ENCODE data around the gene OLIG2.
A peak's percentile ranks its signal among the peaks of the same experiment; 100 is the strongest.

The OLIG2 gene

DNA sequence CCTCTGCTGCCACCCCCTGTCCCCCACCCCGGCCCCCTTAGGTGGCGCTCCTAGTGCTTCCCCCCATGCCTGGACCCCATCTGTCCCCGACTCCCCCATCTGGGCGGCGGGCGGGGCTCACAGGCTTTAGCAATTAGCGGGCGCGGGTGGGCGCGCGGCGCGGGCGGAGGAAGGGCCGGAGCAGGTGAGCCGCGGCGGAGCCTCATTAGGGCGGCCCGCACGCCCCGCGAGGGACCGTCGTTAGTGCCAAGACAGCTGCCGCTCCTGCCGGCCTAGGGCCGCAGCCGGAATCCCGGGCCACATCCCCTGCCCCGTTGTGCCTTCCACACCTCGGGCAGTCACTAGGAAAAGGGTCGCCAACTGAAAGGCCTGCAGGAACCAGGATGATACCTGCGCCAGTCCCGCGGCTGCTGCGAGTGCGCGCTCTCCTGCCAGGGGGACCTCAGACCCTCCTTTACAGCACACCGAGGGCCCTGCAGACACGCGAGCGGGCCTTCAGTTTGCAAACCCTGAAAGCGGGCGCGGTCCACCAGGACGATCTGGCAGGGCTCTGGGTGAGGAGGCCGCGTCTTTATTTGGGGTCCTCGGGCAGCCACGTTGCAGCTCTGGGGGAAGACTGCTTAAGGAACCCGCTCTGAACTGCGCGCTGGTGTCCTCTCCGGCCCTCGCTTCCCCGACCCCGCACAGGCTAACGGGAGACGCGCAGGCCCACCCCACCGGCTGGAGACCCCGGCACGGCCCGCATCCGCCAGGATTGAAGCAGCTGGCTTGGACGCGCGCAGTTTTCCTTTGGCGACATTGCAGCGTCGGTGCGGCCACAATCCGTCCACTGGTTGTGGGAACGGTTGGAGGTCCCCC lies 7.6 kb downstream of the OLIG2 start:
- no peak for DNase-seq (ENCODE audit: low spot score)

DNA sequence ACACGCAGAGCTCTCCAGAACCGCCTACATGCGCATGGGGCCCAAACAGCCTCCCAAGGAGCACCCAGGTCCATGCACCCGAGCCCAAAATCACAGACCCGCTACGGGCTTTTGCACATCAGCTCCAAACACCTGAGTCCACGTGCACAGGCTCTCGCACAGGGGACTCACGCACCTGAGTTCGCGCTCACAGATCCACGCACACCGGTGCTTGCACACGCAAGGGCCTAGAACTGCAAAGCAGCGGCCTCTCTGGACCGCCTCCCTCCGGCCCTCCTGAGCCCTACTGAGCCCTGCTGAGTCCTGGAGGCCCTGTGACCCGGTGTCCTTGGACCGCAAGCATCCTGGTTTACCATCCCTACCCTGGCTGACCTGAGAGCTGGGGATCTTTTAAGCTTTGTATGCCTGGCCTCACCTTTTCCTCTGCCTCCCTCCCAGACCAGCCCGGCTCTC lies 8.3 kb downstream of the OLIG2 start:
- no peak for DNase-seq (ENCODE audit: low spot score)

DNA sequence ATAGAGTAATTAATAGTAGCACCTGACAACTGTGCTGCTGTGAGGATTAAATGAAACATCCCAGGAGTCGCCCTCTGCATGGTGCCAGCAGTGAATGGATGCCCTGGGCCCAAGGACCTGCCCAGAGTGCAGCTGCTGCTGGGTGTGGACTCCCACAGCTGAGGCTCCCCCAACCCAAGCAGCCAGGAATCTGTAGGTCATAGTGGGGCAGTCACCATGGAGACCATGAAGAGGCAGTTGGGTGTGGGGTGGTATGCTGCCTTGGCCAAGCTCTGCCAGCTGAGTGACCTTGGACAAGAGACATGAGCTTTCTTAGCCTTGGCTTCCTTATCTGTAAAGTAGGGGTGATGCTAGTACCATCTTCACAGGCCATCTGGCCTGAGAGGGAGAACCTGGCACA lies 9.4 kb downstream of the OLIG2 start:
- no peak for DNase-seq (ENCODE audit: low spot score)

DNA sequence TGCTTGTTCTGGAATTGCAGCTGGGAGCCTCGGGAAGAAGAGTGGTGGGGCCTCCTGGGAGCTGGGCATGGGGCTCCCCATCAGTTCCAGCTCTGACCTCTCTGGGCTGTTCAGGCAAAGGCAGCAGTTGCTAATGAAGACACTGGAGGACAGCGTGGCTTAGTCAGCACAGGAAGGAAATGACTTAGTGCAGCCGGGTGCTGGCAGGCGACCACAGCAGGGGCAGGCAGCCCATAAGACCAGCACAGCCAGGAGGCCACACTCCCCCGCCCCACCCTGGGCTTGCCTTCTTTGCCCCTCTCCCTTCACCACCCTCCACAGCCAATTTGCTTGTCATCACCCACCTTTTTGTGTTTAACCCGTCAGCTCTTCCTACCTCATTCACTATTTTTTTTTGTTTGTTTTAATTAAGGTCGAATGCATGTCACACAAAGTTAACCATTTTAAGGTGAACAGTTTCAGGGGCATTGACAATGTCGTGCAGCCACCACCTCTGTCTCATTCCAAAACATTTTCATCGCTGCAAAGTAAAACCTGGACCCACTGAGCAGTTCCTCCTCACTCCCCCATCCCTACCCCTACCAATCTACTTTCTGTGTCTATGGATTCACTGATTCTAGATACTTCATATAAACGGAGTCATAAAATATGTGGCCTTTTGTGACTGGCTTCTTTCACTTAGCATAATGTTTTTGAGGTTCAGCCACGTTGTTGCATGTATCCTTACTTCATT lies 10.9 kb downstream of the OLIG2 start:
- DNase-seq (ENCODE audit: low spot score): no peak

DNA sequence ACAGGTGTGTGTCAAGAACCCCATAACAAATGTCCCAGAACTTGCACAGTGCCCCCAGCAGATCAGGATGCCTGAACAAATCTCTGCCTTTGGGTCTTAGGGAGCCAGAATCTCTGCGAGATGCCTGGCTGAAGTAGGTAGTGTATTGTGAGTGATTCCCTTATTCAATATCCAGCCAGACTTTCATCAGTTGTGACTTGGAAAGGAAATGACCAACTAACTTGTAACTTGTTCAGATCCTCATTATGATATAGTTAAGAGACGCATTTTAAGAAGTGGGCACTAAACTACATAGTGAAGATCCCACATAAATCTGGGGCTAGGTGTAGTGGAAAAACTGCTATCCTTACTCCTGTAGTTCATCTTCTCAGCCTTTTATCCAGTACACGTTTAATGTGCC lies 11.8 kb downstream of the OLIG2 start:
- DNase-seq (ENCODE audit: low spot score): no peak

DNA sequence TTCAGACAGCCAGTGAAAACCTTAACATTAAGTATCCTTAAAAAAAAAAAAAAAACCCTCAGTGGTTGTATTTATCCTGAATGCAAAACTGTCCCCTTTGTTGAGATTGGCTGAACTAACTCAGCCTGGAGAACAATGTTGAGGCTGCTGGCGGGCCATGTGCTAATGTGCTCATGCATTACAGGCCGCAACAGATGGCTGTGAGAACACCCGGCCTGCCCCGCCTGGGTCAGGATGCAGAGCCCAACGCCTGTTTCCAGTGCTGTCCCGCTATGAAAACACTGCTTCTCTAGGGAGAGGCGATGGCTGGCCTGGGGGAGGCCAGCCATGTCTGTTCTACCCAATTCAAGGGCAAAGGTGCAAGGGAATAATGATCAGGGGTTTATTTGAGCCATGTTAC lies 13.8 kb downstream of the OLIG2 start:
- DNase-seq (ENCODE audit: low spot score): no peak

DNA sequence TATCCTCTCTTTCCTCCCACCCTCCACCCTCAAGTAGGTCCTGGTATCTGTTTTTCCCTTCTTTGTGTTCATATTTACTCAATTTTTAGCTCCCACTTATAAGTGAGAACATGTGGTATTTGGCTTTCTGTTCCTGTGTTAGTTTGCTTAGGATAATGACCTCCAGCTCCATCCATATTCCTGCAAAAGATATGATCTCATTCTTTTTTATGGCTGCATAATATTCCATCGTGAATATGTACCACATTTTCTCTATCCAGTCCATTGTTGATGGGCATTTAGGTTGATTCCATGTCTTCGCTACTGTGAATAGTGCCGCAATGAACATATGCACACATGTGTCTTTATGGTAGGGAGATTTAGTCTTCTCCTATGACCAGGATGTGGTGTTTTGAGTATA lies 14.5 kb downstream of the OLIG2 start:
- no peak for DNase-seq (ENCODE audit: low spot score)

DNA sequence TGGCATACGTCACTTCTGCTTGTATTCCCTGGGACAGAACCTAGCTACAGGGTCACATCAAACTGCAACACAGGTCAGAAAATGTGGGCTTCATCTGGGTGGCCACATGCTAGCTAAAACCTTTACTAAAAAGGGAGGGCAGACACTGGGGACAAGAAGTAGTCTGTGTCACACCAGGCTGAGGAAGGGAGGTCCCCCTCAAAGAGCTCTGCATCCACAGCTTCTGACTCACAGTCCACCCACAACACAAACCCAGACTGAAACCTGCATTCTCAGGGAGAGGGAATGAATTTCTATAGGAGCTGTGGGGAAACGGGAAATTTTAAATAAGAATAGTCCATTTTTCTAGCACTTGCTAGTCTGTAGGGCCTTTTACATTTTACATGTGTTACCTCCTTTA lies 16.2 kb downstream of the OLIG2 start:
- no peak for DNase-seq (ENCODE audit: low spot score)

DNA sequence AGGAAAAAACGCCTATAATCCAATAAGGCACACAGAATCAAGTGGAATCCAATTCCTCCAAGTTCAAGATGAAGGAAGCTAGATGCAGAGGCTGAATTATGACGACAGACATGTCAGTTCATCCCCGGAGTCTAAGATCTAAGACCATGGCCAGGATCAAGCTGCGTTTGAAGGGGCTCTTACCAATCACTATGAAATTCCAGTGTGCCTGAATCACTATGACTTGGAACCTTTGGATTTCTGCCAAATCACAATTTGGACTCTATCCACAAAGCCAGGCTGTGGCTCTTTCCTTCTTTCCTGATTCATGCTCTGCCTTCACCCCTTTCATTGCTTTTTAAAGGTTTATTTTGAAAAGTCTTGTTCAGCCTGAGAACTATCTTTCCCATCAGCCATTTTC lies 17.1 kb downstream of the OLIG2 start:
- no peak for DNase-seq (ENCODE audit: low spot score)

DNA sequence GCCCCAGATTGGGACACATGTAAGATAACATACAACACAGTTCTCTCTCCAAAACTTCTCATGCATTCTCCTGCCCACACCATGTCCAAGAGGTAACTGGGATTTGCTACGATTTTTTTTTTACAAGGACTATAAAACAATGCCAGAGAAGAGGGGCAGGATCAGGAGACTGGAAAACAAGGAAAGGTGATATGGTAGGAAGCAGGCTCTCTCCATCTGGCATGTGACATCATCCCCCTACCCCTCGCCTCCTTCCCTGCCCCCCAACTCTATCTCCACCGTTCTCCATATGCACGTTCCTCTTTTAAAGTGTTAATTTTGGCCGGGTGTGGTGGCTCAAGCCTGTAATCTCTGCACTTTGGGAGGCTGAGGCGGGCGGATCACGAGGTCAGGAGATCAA lies 20.7 kb downstream of the OLIG2 start:
- DNase-seq (ENCODE audit: low spot score): no peak

DNA sequence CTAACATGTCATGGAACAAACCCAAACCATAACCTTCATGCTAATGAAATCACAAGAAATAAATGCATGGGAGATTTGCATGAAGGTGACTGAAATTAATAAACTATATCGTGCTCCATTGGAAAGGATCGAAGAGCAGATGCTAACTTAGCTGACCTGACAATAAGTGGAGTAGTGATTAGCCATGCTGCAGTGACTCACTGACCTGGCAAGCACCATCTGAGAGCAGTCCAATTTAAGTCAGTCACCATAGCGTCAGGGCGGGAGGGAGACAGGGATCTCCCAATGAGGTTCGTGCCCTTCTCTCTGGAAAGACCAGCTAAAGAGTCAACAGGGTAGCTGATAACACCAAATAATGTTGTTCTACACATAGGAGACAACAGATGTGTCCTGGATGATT lies 21.5 kb downstream of the OLIG2 start:
- no peak for DNase-seq (ENCODE audit: low spot score)

DNA sequence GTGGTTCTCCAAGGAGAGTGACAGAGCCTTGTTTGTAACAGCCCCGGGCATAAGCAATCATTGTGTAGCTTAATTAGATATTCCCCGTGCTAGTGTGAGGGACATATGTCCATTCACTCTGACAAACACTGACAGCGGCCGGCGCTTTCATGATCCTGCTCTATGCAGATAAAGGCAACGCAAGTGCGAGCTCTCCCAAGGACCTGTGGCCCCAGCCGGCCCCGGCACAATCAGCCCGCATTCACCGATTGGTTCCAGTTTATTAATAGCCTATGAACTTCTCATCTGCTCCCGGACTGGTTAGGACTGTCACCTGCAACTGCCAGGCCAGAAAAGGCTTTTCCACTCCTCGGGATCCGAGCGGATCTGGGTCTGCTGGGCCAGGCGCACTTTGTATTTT lies 26.2 kb downstream of the OLIG2 start:
- no peak for DNase-seq (ENCODE audit: low spot score)

DNA sequence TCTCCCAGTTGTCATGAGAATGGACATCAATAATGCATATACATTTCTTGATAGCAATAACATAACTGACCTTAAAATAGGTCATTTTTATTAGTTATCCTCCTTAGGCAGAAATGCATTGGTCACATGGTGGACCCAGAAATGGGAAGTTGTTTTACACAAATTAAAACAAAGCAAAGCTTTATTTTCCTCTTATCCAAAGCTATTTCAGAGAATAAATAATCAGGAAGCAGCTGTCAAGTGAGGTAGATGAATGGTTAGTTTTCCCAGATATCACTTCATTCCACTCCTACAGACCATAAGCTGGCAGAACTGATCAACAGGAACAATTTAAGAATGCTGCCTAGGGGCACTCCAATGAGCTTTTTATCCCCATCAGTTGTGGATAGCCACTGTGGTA lies 28.2 kb downstream of the OLIG2 start:
- DNase-seq (ENCODE audit: low spot score): no peak

DNA sequence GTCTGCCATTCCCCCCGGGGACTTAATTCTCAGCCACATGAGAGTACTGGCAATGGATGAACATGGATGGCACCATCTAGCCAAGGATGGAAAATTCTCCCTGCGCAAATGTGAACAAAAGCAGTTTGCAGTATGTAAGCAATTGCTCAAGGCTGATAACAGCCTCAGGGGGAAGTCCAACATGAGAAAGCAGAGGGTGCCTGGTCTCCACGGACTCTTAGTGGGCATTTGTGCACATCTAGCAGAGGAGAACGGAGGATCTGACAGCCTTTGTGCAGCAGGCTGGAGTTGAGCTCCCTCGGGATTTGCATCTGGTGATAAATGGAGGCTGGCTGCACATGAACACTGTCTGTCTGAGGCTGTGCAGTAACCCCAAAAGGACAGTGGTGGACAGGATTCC lies 30.3 kb downstream of the OLIG2 start:
- no peak for DNase-seq (ENCODE audit: low spot score)

DNA sequence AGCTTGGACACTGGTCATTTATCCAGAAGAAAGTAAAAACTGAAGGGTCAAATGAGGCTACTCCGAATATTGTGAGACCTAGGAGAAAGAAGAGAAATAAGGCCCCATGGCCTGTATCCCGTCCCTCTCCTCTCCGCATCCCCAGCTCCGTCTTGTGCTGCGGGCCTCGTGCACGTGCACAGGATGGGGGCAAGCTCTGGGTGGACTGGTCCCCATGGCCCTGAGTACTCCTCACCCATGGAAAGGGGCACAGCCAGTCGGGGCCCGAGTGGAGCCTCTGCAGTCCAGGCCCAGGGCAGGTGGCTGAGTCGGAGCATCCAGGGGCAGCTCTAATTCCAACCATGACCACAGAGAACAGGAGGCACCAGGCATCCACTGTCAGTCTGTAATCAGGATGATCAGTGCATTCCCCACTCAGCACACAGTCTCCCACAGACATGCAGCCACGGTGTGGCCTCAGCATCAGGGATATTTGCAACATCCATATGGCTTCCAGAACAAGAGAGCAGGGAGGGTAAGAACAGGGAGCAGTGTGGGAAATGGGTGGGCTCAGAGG lies 31.7 kb downstream of the OLIG2 start:
- DNase-seq (ENCODE audit: low spot score): no peak

DNA sequence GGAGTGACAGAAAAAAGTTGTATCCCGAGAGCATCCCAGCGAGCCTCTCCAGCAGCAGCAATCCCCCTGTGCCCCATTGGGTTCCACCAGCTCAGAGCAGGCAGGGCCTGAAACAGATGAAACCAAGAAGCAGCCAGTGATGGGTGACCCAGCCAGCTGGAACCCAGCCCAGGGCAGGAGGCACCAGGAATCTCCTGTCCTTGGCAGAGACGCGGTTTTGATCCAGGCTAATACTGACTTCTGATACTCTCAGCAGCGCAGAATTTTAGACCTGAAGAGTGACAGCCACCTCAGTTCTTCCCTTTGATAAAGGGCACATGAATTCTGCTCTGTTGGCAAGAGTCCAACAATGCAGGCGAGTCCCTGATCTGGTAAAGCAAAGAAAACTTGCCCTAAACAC lies 32.8 kb downstream of the OLIG2 start:
- peak; percentile 42 for DNase-seq (ENCODE audit: low spot score)

DNA sequence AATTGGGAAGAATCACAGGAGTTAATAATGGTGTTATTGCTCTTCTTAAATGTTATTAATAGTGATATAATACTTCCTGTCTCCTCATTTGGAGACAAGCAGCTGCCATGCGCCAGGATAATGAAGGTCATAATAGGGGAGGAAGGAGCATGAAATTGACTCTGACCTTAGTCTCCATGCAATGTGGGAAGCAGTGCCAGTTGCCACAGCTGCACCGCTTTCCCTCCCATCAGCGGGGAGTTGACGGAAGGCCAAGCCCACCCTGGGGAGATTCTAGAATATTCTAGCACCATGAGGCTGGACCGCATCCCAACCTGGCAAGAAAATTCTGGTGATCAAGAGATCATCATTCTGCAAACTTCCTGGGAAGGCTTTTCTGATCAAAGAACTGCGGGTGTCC lies 33.2 kb downstream of the OLIG2 start:
- DNase-seq (ENCODE audit: low spot score): no peak

DNA sequence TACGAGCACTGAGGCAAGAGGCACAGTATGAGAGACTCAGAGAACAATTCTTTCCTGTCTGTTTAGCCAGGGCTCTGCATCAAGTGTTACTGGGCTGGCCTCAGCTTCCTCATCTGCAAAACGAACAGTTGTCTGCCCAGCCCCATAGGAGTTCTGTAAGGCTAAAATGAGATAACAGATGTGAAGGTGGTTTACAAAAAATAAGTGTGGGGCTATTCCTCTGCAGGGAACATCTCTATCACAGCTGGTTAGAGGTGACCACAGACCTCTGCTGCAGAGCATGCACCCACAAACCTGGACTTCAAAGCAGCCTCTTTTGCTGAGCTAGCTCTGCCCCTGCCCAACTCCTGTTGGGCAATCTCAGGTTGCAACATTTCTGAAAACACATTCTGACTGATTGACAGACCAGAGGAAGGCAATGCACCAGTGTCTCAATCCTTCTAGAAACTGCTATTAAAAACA lies 33.7 kb downstream of the OLIG2 start:
- no peak for DNase-seq (ENCODE audit: low spot score)

DNA sequence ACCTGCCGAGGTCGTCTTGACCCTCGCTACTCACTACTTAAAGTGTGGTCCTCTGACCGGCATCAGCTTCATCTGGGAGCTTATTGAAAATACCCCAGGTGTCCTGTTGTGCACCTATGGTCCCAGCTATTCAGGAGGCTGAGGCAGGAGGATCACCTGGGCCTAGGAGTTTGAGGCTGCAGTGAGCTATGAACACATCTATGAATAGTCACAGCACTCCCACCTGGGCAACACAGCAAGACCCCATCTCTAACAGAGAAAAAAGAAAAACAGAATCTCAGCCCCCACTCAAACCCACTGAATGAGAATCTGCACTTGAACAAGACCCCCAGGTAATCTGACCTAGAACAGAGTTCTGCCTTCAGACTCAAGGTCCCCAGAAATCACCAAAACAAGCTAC lies 35.5 kb downstream of the OLIG2 start:
- no peak for DNase-seq (ENCODE audit: low spot score)

DNA sequence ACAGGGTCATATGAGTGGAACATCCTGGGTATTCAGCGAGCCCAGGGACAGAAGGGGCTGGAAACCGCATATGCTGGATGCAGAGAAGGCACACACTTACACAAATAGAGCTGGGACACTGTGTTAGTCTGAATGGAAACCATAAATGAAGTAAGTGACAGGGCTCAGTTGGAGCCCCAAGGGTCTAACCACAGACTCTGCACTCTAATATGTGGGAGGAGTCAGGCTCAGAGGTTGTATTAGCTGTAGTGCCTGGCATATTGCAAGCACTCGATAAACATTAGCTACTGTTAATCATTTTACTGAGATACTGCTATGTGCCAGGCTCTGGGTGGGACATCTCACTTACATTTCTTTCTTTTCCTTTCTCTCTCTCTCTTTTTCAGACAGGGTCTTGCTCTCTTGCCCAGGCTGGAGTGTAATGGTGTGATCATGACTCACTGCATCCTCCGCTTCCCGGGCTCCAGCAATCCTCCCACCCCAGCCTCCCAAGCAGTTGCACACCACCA lies 37.7 kb downstream of the OLIG2 start:
- peak; percentile 46 for DNase-seq (ENCODE audit: low spot score)

DNA sequence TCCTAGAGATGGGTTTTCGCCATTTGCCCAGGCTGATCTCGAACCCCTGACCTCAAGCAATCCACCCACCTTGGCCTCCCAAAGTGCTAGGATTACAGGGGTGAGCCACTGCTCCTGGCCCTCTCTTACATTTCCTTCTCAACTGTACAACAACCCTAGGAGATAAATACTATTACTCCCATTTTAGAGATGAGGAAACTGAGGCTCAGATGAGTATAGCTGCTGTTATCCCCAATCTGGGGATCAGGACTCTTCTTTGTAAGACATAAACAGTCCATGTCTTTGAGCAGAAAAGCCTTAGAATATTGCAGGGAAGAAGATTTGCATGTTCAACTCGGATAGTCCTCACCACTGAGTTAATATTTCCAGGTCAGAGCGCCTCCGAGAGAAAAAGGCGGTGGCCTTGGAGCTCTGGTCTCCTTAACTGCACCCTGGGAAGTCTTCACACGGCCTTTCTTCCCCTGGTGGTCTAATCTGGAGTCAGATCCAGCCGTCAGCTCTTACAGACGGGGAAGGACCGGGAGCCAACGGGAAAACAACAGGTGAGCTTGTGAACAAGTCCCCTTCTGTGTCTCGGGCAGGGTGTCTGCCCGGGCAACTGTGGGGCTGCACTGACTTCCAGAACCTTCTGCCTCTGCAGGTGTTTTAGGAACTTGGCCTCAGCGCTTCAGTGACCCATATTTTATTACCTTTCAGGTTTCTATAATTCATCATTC lies 38.3 kb downstream of the OLIG2 start:
- DNase-seq (ENCODE audit: low spot score): no peak

Data from hematopoietic multipotent progenitor cell treated with erythropoietin and hydrocortisone succinate and interleukin-3 and kit ligand, for 15 days (in vitro differentiated cells).